ENCODE data around the gene GRM8. TPM values are rescaled to one million over a fixed set of nuclear protein-coding genes. Genes with fewer than 3 reads are reported as not detected.

The GRM8 gene
- total and polyA plus RNA-seq, 9 of the 15 experiments (the other 6 are each of a cell fraction or from before 2014, with no cell fraction given): 0.13 TPM; not detected in 7

GRCh38 chr7:126804604-126805003, 448.1 kb downstream of the GRM8 start:
- TF ChIP-seq NKRF (IDR thresholded peaks at IDR 0.05; ENCODE audit: borderline replicate concordance) (no peak), CREB3 (tag; conservative IDR thresholded peaks at IDR 0.05; ENCODE audit: low read depth) (no peak), XRCC3 (IDR thresholded peaks at IDR 0.05) (no peak), GATAD2B (IDR thresholded peaks at IDR 0.05; ENCODE audit: borderline replicate concordance) (no peak), TCF7 (IDR thresholded peaks at IDR 0.05; ENCODE audit: borderline replicate concordance) (no peak)
- CTCF ChIA-PET (ENCODE audit: low intra/inter-chr PET ratio): no interaction called here
- in situ Hi-C loops (cut with MboI): no loop called here
- Histone ChIP-seq H3K9me3 (replicated peaks; ENCODE audit: control insufficient read depth, insufficient read depth, low read depth, low read length) (no peaks in the 10 kb centered on the region), H3K27ac (ENCODE audit: extremely low read depth, low read depth, low read length) (no peak overlapping the region), H3K27me3 (ENCODE audit: control insufficient read depth in 2 of 2, insufficient read depth in 2 of 2, low read length in 2 of 2) (no peaks in the 10 kb centered on the region), H3K4me1 (replicated peaks in 1 of 2; ENCODE audit: control insufficient read depth in 2 of 2, insufficient read depth in 2 of 2, low read length in 2 of 2) (no peaks in the 10 kb centered on the region), H3K9me1 (ENCODE audit: control insufficient read depth, insufficient read depth, low read length) (no peaks in the 10 kb centered on the region), H3K79me2 (ENCODE audit: control insufficient read depth, insufficient read depth, low read length) (no peaks in the 10 kb centered on the region), H3K4me3 (no peak overlapping the region), H3K9ac (ENCODE audit: insufficient read depth in 1 of 2, low read depth in 2 of 2, low read length in 2 of 2) (no peak overlapping the region), H3K4me2 (ENCODE audit: insufficient read depth, low read length) (no peak overlapping the region), H2AFZ (ENCODE audit: low read depth, low read length) (no peak overlapping the region), H4K20me1 (replicated peaks; ENCODE audit: control insufficient read depth, insufficient read depth, low read length) (no peaks in the 10 kb centered on the region), H3K36me3 (ENCODE audit: control insufficient read depth, insufficient read depth, low read length) (no peaks in the 10 kb centered on the region)
- no peak for DNase-seq (ENCODE audit: extremely low read depth in 1 of 4, low spot score in 3 of 4)
- no peak for ATAC-seq
- no TSS peak for BruUV-seq (replicated peaks)
- POLR2A ChIA-PET: no interaction called here
- intact Hi-C loops (cut with micrococcal nuclease): loop anchor here (10.0 kb wide), 3 partner anchors 600 to 1400 kb away; no protein-coding TSS in a partner anchor
- WGBS (ENCODE audit: insufficient coverage, low coverage, missing lambda C conversion rate): 0% methylated on average over 2 of the region's 2 CpGs
- no peak for FAIRE-seq

Measured in K562 (cell line).